ENCODE measurements around the gene ARF6.
A peak's percentile ranks its signal among the peaks of the same experiment; 100 is the strongest.
"Not testable (repeated sequence)": the region's sequence is repeated elsewhere in the genome, so short reads cannot be mapped to it uniquely, and the experiment has no call there.

Gene ARF6

GRCh38 chr14:49879646-49880204, 13.2 kb upstream of the ARF6 start:
- DNase-seq = peak; percentile 60

- no peak for DNase-seq
Observed at GRCh38 chr14:49880267-49881064, 12.4 kb upstream of the ARF6 start.

- DNase-seq = no peak
Observed at GRCh38 chr14:49881350-49882001, 11.4 kb upstream of the ARF6 start.

GRCh38 chr14:49882826-49883694, 9.8 kb upstream of the ARF6 start:
- no peak for DNase-seq

GRCh38 chr14:49886523-49886922, 6.4 kb upstream of the ARF6 start:
- no peak for DNase-seq

GRCh38 chr14:49888293-49888692, 4.6 kb upstream of the ARF6 start:
- DNase-seq = no peak

GRCh38 chr14:49892301-49892635, 614 bp upstream of the ARF6 start:
- DNase-seq = peak; percentile 79

- DNase-seq = no peak
Observed at GRCh38 chr14:49893309-49894213, 679 bp downstream of the ARF6 start.

GRCh38 chr14:49894214-49895107, 1.6 kb downstream of the ARF6 start:
- DNase-seq = not testable (repeated sequence)

GRCh38 chr14:49895480-49895879, 2.6 kb downstream of the ARF6 start:
- no peak for DNase-seq

- DNase-seq = not testable (repeated sequence)
Observed at GRCh38 chr14:49896272-49896671, 3.4 kb downstream of the ARF6 start.

GRCh38 chr14:49896966-49897365, 4.1 kb downstream of the ARF6 start:
- no peak for DNase-seq

- no peak for DNase-seq
Observed at GRCh38 chr14:49897414-49897813, 4.5 kb downstream of the ARF6 start.

GRCh38 chr14:49897965-49898364, 5.1 kb downstream of the ARF6 start:
- no peak for DNase-seq

- no peak for DNase-seq
Observed at GRCh38 chr14:49898485-49898884, 5.6 kb downstream of the ARF6 start.

- DNase-seq = no peak
Observed at GRCh38 chr14:49900973-49901372, 8.1 kb downstream of the ARF6 start.

- DNase-seq = not testable (repeated sequence)
Observed at GRCh38 chr14:49902679-49903246, 9.9 kb downstream of the ARF6 start.

- DNase-seq = no peak
Observed at GRCh38 chr14:49904270-49904669, 11.4 kb downstream of the ARF6 start.

GRCh38 chr14:49905989-49906388, 13.1 kb downstream of the ARF6 start:
- DNase-seq = no peak

- DNase-seq = no peak
Observed at GRCh38 chr14:49907186-49907585, 14.3 kb downstream of the ARF6 start.

- no peak for DNase-seq
Observed at GRCh38 chr14:49908433-49908782, 15.5 kb downstream of the ARF6 start.
